GM10847 (cell line): Measurements from ENCODE around the gene SLC25A30.

Source experiments
- POLR2A ChIP-seq: IDR thresholded peaks from 2 replicates; pipeline ENCODE4 v1.6.1; 2011; ENCODE audit not compliant: insufficient read length; ENCODE audit errors: extremely low read depth

Gene SLC25A30

GRCh38 chr13:45370922-45371406 is 47.2 kb downstream of the SLC25A30 start:
- no peak for TF ChIP-seq POLR2A

GRCh38 chr13:45369116-45369515 is 49.1 kb downstream of the SLC25A30 start:
- no peak for TF ChIP-seq POLR2A

GRCh38 chr13:45368571-45368970 is 49.6 kb downstream of the SLC25A30 start:
- no peak for TF ChIP-seq POLR2A

GRCh38 chr13:45368005-45368404 is 50.2 kb downstream of the SLC25A30 start:
- no peak for TF ChIP-seq POLR2A

- no peak for TF ChIP-seq POLR2A
These were observed 50.8 kb downstream of the SLC25A30 start for GRCh38 chr13:45367358-45367757.

GRCh38 chr13:45365558-45365885 is 52.7 kb downstream of the SLC25A30 start:
- no peak for TF ChIP-seq POLR2A

GRCh38 chr13:45364876-45365557 is 53.2 kb downstream of the SLC25A30 start:
- no peak for TF ChIP-seq POLR2A

- TF ChIP-seq POLR2A, result no peak
These were observed 55.2 kb downstream of the SLC25A30 start for GRCh38 chr13:45362939-45363338.

GRCh38 chr13:45361596-45362206 is 56.5 kb downstream of the SLC25A30 start:
- no peak for TF ChIP-seq POLR2A

- TF ChIP-seq POLR2A, result no peak
These were observed 61.1 kb downstream of the SLC25A30 start for GRCh38 chr13:45356966-45357672.

GRCh38 chr13:45353895-45354294 is 64.3 kb downstream of the SLC25A30 start:
- TF ChIP-seq POLR2A, result no peak

GRCh38 chr13:45352031-45352430 is 66.1 kb downstream of the SLC25A30 start:
- TF ChIP-seq POLR2A, result no peak

- no peak for TF ChIP-seq POLR2A
These were observed 68.0 kb downstream of the SLC25A30 start for GRCh38 chr13:45350152-45350551.

GRCh38 chr13:45349438-45349837 is 68.7 kb downstream of the SLC25A30 start:
- no peak for TF ChIP-seq POLR2A
